Right renal pelvis (tissue), 4 donors: ENCODE data around the gene NHLRC2. TPM values are rescaled to one million over a fixed set of nuclear protein-coding genes. Genes with fewer than 3 reads are reported as not detected.

Source experiments
- DNase-seq, 4 donors: peaks; one replicate each; pipeline ENCODE4 v3.0.0-alpha.2; 2013; ENCODE audit warnings: low read depth in 4 of 4, low spot score in 3 of 4, missing footprints in 1 of 4
- polyA plus RNA-seq, 4 donors: library from polyadenylated mRNA; unstranded; fragments of 120-200 nt; gene quantifications; one replicate each; pipeline ENCODE4 v1.2.1, GENCODE V29; 2013; ENCODE audit not compliant: insufficient read length in 4 of 4

The NHLRC2 gene
- polyA plus RNA-seq, 4 donors: 15.9 to 25.6 (median 20.6) TPM

- no peak for DNase-seq
Observed at GRCh38 chr10:113899952-113900598, 45.6 kb downstream of the NHLRC2 start.

- no peak for DNase-seq
Observed at GRCh38 chr10:113905756-113906155, 51.3 kb downstream of the NHLRC2 start.

GRCh38 chr10:113907166-113907565 is 52.7 kb downstream of the NHLRC2 start:
- no peak for DNase-seq

- DNase-seq: no peak
Observed at GRCh38 chr10:113908236-113908635, 53.8 kb downstream of the NHLRC2 start.

- no peak for DNase-seq
Observed at GRCh38 chr10:113911113-113911512, 56.7 kb downstream of the NHLRC2 start.

- no peak for DNase-seq
Observed at GRCh38 chr10:113911839-113912238, 57.4 kb downstream of the NHLRC2 start.

- DNase-seq: no peak
Observed at GRCh38 chr10:113912582-113912981, 58.1 kb downstream of the NHLRC2 start.

GRCh38 chr10:113914956-113915355 is 60.5 kb downstream of the NHLRC2 start:
- DNase-seq: no peak

GRCh38 chr10:113915540-113915939 is 61.1 kb downstream of the NHLRC2 start:
- no peak for DNase-seq

- no peak for DNase-seq
Observed at GRCh38 chr10:113916053-113916452, 61.6 kb downstream of the NHLRC2 start.

GRCh38 chr10:113917636-113918035 is 63.2 kb downstream of the NHLRC2 start:
- DNase-seq: no peak

GRCh38 chr10:113920114-113920513 is 65.7 kb downstream of the NHLRC2 start:
- no peak for DNase-seq

- DNase-seq: no peak
Observed at GRCh38 chr10:113920875-113921274, 66.4 kb downstream of the NHLRC2 start.

- DNase-seq: no peak
Observed at GRCh38 chr10:113921561-113922370, 67.3 kb downstream of the NHLRC2 start.

- no peak for DNase-seq
Observed at GRCh38 chr10:113922787-113923570, 68.5 kb downstream of the NHLRC2 start.

GRCh38 chr10:113924186-113924585 is 69.7 kb downstream of the NHLRC2 start:
- no peak for DNase-seq

GRCh38 chr10:113924664-113925063 is 70.2 kb downstream of the NHLRC2 start:
- no peak for DNase-seq

GRCh38 chr10:113927440-113927839 is 73.0 kb downstream of the NHLRC2 start:
- no peak for DNase-seq

- DNase-seq: no peak
Observed at GRCh38 chr10:113928830-113929229, 74.4 kb downstream of the NHLRC2 start.

- DNase-seq: no peak
Observed at GRCh38 chr10:113929522-113929921, 75.1 kb downstream of the NHLRC2 start.

- DNase-seq: no peak
Observed at GRCh38 chr10:113930482-113931057, 76.1 kb downstream of the NHLRC2 start.
